HEK293T (cell line): Measurements from ENCODE around the gene TNFSF11.

Experiments used
- CTCF ChIA-PET: fragments of 350-600 bp; formaldehyde crosslinking; extraction: SDS; loops from one replicate; lab custom pipeline; 2021; ENCODE audit warnings: antibody characterized with exemption, inconsistent platforms; lab: Yijun Ruan, JAX
- POLR2A ChIA-PET: fragments of 350-600 bp; formaldehyde crosslinking; extraction: SDS; loops from one replicate; lab custom pipeline; 2020; ENCODE audit warnings: antibody characterized with exemption, inconsistent platforms; lab: Yijun Ruan, JAX
- DNase-seq: peaks from one replicate; pipeline ENCODE4 v3.0.0; 2012; ENCODE audit warnings: mixed read lengths; ENCODE audit errors: extremely low spot score
- ARNT ChIP-seq: fragments of 450-650 bp; IDR thresholded peaks from 2 replicates; pipeline ENCODE4 v1.6.1; 2017; ENCODE audit warnings: mild to moderate bottlenecking
- BHLHE40 ChIP-seq: fragments of 450-650 bp; IDR thresholded peaks from 2 replicates; pipeline ENCODE4 v1.6.1; 2016; ENCODE audit warnings: mild to moderate bottlenecking, moderate library complexity, borderline replicate concordance
- CTBP1 ChIP-seq: fragments of 450-650 bp; IDR thresholded peaks from 2 replicates; pipeline ENCODE4 v1.6.1; 2016; ENCODE audit warnings: borderline replicate concordance
- ELF4 ChIP-seq: fragments of 450-650 bp; IDR thresholded peaks from 2 replicates; pipeline ENCODE4 v1.6.1; 2017; ENCODE audit warnings: antibody characterized with exemption
- FOXA1 ChIP-seq: fragments of 450-650 bp; IDR thresholded peaks from 2 replicates; pipeline ENCODE4 v1.6.1; 2016; ENCODE audit warnings: mild to moderate bottlenecking
- FOXK2 ChIP-seq: fragments of 450-650 bp; IDR thresholded peaks from 2 replicates; pipeline ENCODE4 v1.6.1; 2016; ENCODE audit warnings: mild to moderate bottlenecking
- FOXM1 ChIP-seq: fragments of 450-650 bp; IDR thresholded peaks from 2 replicates; pipeline ENCODE4 v1.6.1; 2017; ENCODE audit warnings: mild to moderate bottlenecking, borderline replicate concordance
- HDGF ChIP-seq: fragments of 450-650 bp; IDR thresholded peaks from 2 replicates; pipeline ENCODE4 v1.6.1; 2017; ENCODE audit warnings: antibody characterized with exemption, borderline replicate concordance
- L3MBTL2 ChIP-seq: fragments of 450-650 bp; conservative IDR thresholded peaks from 2 replicates; pipeline ENCODE4 v1.6.1; 2016; ENCODE audit warnings: mild to moderate bottlenecking
- LEF1 ChIP-seq: fragments of 450-650 bp; IDR thresholded peaks from 2 replicates; pipeline ENCODE4 v1.6.1; 2017; ENCODE audit warnings: mild to moderate bottlenecking, borderline replicate concordance
- NFRKB ChIP-seq: fragments of 450-650 bp; IDR thresholded peaks from 2 replicates; pipeline ENCODE4 v1.6.1; 2016; ENCODE audit warnings: mild to moderate bottlenecking, moderate library complexity
- PKNOX1 ChIP-seq: fragments of 450-650 bp; IDR thresholded peaks from 2 replicates; pipeline ENCODE4 v1.6.1; 2016
- SP1 ChIP-seq: fragments of 450-650 bp; IDR thresholded peaks from 2 replicates; pipeline ENCODE4 v1.6.1; 2017
- SUZ12 ChIP-seq: fragments of 450-650 bp; IDR thresholded peaks from 2 replicates; pipeline ENCODE4 v1.6.1; 2016; ENCODE audit warnings: mild to moderate bottlenecking
- TARDBP ChIP-seq: fragments of 450-650 bp; IDR thresholded peaks from 2 replicates; pipeline ENCODE4 v1.6.1; 2016
- ZNF384 ChIP-seq: fragments of 450-650 bp; IDR thresholded peaks from 2 replicates; pipeline ENCODE4 v1.6.1; 2016

Gene TNFSF11

GRCh38 chr13:42591602-42592001, 17.6 kb downstream of the TNFSF11 start:
- no peak for DNase-seq
- TF ChIP-seq NFRKB = no peak
- no peak for TF ChIP-seq HDGF
- ChIA-PET CTCF (no interaction called here), POLR2A (no interaction called here)

GRCh38 chr13:42592915-42593900, 19.3 kb downstream of the TNFSF11 start:
- ChIA-PET CTCF (interaction anchor here (1.3 kb wide), 1 partner anchor 289 kb away, joined by 3 read pairs; no protein-coding TSS in a partner anchor), POLR2A (no interaction called here)
- TF ChIP-seq BHLHE40 (no peak), TARDBP (no peak), CTBP1 (no peak), PKNOX1 (no peak), FOXA1 (no peak), FOXK2 (no peak), LEF1 (no peak), SP1 (no peak), HDGF (no peak), ARNT (no peak)
- no peak for DNase-seq

GRCh38 chr13:42594481-42595252, 20.7 kb downstream of the TNFSF11 start:
- DNase-seq = peak; percentile 67
- CTCF ChIA-PET = interaction anchor here (0.6 to 1.1 kb wide), 4 partner anchors 301 to 538 kb away, joined by 3 to 4 read pairs (median 3); no protein-coding TSS in a partner anchor
- POLR2A ChIA-PET = interaction anchor here (0.6 kb wide), 1 partner anchor 321 kb away, joined by 3 read pairs; no protein-coding TSS in a partner anchor
- no peak for TF ChIP-seq BHLHE40
- no peak for TF ChIP-seq NFRKB
- TF ChIP-seq SUZ12 = no peak
- no peak for TF ChIP-seq SP1
- no peak for TF ChIP-seq FOXA1
- TF ChIP-seq ARNT = no peak
- TF ChIP-seq FOXK2 = no peak
- TF ChIP-seq LEF1 = no peak
- no peak for TF ChIP-seq HDGF
- no peak for TF ChIP-seq ELF4
- no peak for TF ChIP-seq FOXM1
- no peak for TF ChIP-seq L3MBTL2
- no peak for TF ChIP-seq ZNF384

- no peak for DNase-seq
- TF ChIP-seq TARDBP (no peak), NFRKB (no peak), SUZ12 (no peak), L3MBTL2 (no peak), CTBP1 (no peak)
- POLR2A ChIA-PET = interaction anchor here (0.6 kb wide), 1 partner anchor 322 kb away, joined by 3 read pairs; no protein-coding TSS in a partner anchor
- CTCF ChIA-PET = interaction anchor here (0.6 to 1.1 kb wide), 4 partner anchors 300 to 537 kb away, joined by 3 to 4 read pairs (median 3); no protein-coding TSS in a partner anchor
These were observed 21.3 kb downstream of the TNFSF11 start for GRCh38 chr13:42595253-42595571.

- CTCF ChIA-PET = no interaction called here
- TF ChIP-seq LEF1 (no peak), FOXM1 (no peak), HDGF (no peak), CTBP1 (no peak), FOXA1 (no peak), ELF4 (no peak), TARDBP (no peak), L3MBTL2 (no peak), FOXK2 (no peak)
- DNase-seq = no peak
- POLR2A ChIA-PET = no interaction called here
These were observed 23.6 kb downstream of the TNFSF11 start for GRCh38 chr13:42597505-42597904.

- POLR2A ChIA-PET = no interaction called here
- DNase-seq = no peak
- TF ChIP-seq CTBP1 (no peak), PKNOX1 (no peak), HDGF (no peak), FOXA1 (no peak), NFRKB (no peak), FOXM1 (no peak), BHLHE40 (no peak), ELF4 (no peak), TARDBP (no peak), LEF1 (no peak), SP1 (no peak), L3MBTL2 (no peak)
- CTCF ChIA-PET = no interaction called here
These were observed 27.0 kb downstream of the TNFSF11 start for GRCh38 chr13:42600943-42601342.
